Adrenal gland (tissue), 5 donors: ENCODE data around the gene ACER3.

Experiments
- CTCF ChIP-seq, 6 experiments: fragments of 450-650 bp in 4 of 6; fragments of 200-600 bp in 2 of 6; sonication (generic) in 1 of 6; IDR thresholded peaks; 1 replicate in 5 of 6; 2 replicates in 1 of 6; pipeline versions ENCODE4 v1.5.1 to v1.8.0; 2016 to 2021; ENCODE audit warnings: antibody characterized with exemption in 6 of 6, mild to moderate bottlenecking in 2 of 6, moderate library complexity in 1 of 6
- POLR2A ChIP-seq, 2 donors: fragments of 450-650 bp; IDR thresholded peaks; one replicate each; pipeline ENCODE4 v1.6.1; 2017; ENCODE audit warnings: antibody characterized with exemption in 2 of 2, mild to moderate bottlenecking in 2 of 2, moderate library complexity in 1 of 2
- donor health status: DM: no; HTN: no; CAD: no.

GRCh38 chr11:77020734-77021133, 160.0 kb downstream of the ACER3 start:
- TF ChIP-seq POLR2A (IDR thresholded peaks at IDR 0.05) (no peak), CTCF (IDR thresholded peaks at IDR 0.05) (no peak)
